ENCODE results near the gene TRIM23. TPM values are rescaled to one million over a fixed set of nuclear protein-coding genes. Genes with fewer than 3 reads are reported as not detected.

TRIM23 gene
- total RNA-seq, 4 donors from 2014 or later: 3.4 to 12.4 (median 7.7) TPM

DNA sequence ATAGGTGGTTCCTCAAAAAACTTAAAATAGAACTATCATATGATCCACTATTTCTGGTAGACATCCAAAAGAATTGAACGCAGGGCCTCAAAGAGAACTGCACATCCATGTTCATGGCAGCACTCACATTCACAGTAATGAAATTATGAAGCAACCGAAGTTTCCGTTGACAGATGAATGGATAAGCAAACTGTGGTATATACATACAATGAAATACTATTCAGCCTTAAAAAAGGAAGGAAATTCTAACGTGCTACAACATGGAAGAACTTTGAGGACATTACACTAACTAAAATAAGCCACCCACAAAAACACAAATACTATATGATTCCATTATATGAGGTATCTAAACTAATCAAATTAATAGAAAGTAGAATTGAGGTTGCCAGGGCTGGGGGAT is 79.7 kb downstream of the TRIM23 start:
- TF ChIP-seq POLR2AphosphoS5 (IDR thresholded peaks at IDR 0.05) (no peak), EP300 (IDR thresholded peaks at IDR 0.05; ENCODE audit: low read depth) (no peak), POLR2A (IDR thresholded peaks at IDR 0.05) (no peak), CTCF (IDR thresholded peaks at IDR 0.05) (no peak)
- in situ Hi-C loops (cut with MboI; ENCODE audit: low pct_ligation_motif_present in 1 of 4, low pct_unique_long_range_greater_than_20kb in 1 of 4, low sequenced_read_pairs in 3 of 4): no loop called here
- Histone ChIP-seq H3K4me3 (no peak overlapping the region), H3K27ac (no peak overlapping the region), H3K36me3 (no peaks in the 10 kb centered on the region), H3K4me1 (no peaks in the 10 kb centered on the region), H3K9me3 (no peaks in the 10 kb centered on the region), H3K27me3 (no peaks in the 10 kb centered on the region)
- intact Hi-C loops (cut with DNase I; ENCODE audit: low total_unique reads): no loop called here
- DNase-seq: no peak
- WGBS, 2 donors (ENCODE audit: low coverage in 1 of 2): 99 to 100% methylated on average over 4 of the region's 4 CpGs

- H3K36me3 ChIP-seq: no peaks in the 10 kb centered on the region
- H3K27me3 ChIP-seq: no peaks in the 10 kb centered on the region
- no peaks in the 10 kb centered on the region for H3K4me1 ChIP-seq
- intact Hi-C loops (cut with DNase I; ENCODE audit: low total_unique reads): no loop called here
- in situ Hi-C loops (cut with MboI; ENCODE audit: low pct_ligation_motif_present in 1 of 4, low pct_unique_long_range_greater_than_20kb in 1 of 4, low sequenced_read_pairs in 3 of 4): no loop called here
- no peaks in the 10 kb centered on the region for H3K9me3 ChIP-seq
- no peak overlapping the region for H3K4me3 ChIP-seq
- no peak for TF ChIP-seq POLR2AphosphoS5 (IDR thresholded peaks at IDR 0.05)
- TF ChIP-seq CTCF (IDR thresholded peaks at IDR 0.05): no peak
- no peak for TF ChIP-seq POLR2A (IDR thresholded peaks at IDR 0.05)
- TF ChIP-seq EP300 (IDR thresholded peaks at IDR 0.05; ENCODE audit: low read depth): no peak
- DNase-seq: no peak
- no peak overlapping the region for H3K27ac ChIP-seq
Measured at GRCh38 chr5:65539827-65540226, 84.3 kb downstream of the TRIM23 start.

Small RNAs within 50 kb of the gene (small RNA-seq; reads per million reads assigned to genes)
- 0 reads per million in 4 donors for gene RNU6-540P

Other genes starting within 250 kb of the TRIM23 start
- 1 to 10 TPM in 2 of 4 donors, under 1 TPM in 1, not detected in 1; 0.96 to 2.2 (median 1.1) TPM for gene ADAMTS6, start 142.4 kb downstream of the TRIM23 start, total RNA-seq
- gene CENPK, start 61.2 kb downstream of the TRIM23 start, total RNA-seq: 1 to 10 TPM in 3 of 4 donors, not detected in 1; 2.0 to 7.6 (median 5.2) TPM
- gene PPWD1, start 61.0 kb downstream of the TRIM23 start, total RNA-seq: 10 to 100 TPM in 3 of 4 donors, 1 to 10 TPM in 1; 9.0 to 52.1 (median 39.2) TPM
- gene SHLD3, start 694 bp upstream of the TRIM23 start, total RNA-seq: 1 to 10 TPM in 2 of 4 donors, under 1 TPM in 1, not detected in 1; 1.00 to 5.7 (median 2.9) TPM
- gene TRAPPC13, start 694 bp upstream of the TRIM23 start, total RNA-seq: 10 to 100 TPM in 2 of 4 donors, 1 to 10 TPM in 2; 3.0 to 24.1 (median 11.9) TPM
- 1 to 10 TPM in 3 of 4 donors, under 1 TPM in 1; 0.37 to 9.2 (median 4.0) TPM for gene SGTB, start 97.8 kb upstream of the TRIM23 start, total RNA-seq
- gene NLN, start 97.9 kb upstream of the TRIM23 start, total RNA-seq: 10 to 100 TPM in 2 of 4 donors, 1 to 10 TPM in 2; 1.6 to 16.5 (median 9.0) TPM

All from transverse colon (tissue), 4 donors.